NCI-H460 (cell line): ENCODE data around the gene RBM12. TPM values are rescaled to one million over a fixed set of nuclear protein-coding genes. Genes with fewer than 3 reads are reported as not detected.

Experiments used
- DNase-seq: peaks from one replicate; pipeline ENCODE4 v3.0.0-alpha.2; 2016; ENCODE audit warnings: low read depth; ENCODE audit errors: extremely low read depth
- total RNA-seq: library from RNA; depleted of rRNA; stranded (reverse); fragments of >200 nt; shearing (Covaris generic); gene quantifications from 2 replicates; pipeline ENCODE4 v1.2.3, GENCODE V29; 2014

The RBM12 gene
- total RNA-seq, 1 experiment from 2014 or later: 64.0 TPM

- no peak for DNase-seq
These were observed 43.1 kb downstream of the RBM12 start for GRCh38 chr20:35621560-35621946.

- DNase-seq: no peak
These were observed 43.7 kb downstream of the RBM12 start for GRCh38 chr20:35620818-35621559.

GRCh38 chr20:35619196-35620095 lies 45.3 kb downstream of the RBM12 start:
- peak; percentile 80 for DNase-seq

GRCh38 chr20:35618263-35619131 lies 46.2 kb downstream of the RBM12 start:
- no peak for DNase-seq

- DNase-seq: peak; percentile 62
These were observed 47.1 kb downstream of the RBM12 start for GRCh38 chr20:35617397-35618262.

GRCh38 chr20:35616465-35617396 lies 48.0 kb downstream of the RBM12 start:
- peak; percentile 100 for DNase-seq

- peak; percentile 41 for DNase-seq
These were observed 48.8 kb downstream of the RBM12 start, which contains the start of gene SPAG4 for GRCh38 chr20:35615667-35616464. Gene SPAG4 (plus strand): TSS chr20:35615829. CDS start chr20:35616004, 175 bp downstream.

GRCh38 chr20:35611482-35611881 lies 53.2 kb downstream of the RBM12 start:
- DNase-seq: no peak

- no peak for DNase-seq
These were observed 53.8 kb downstream of the RBM12 start for GRCh38 chr20:35610833-35611427.

GRCh38 chr20:35607003-35607735 lies 57.5 kb downstream of the RBM12 start:
- no peak for DNase-seq

- no peak for DNase-seq
These were observed 58.6 kb downstream of the RBM12 start for GRCh38 chr20:35606127-35606526.

- DNase-seq: no peak
These were observed 60.3 kb downstream of the RBM12 start for GRCh38 chr20:35604449-35604747.

GRCh38 chr20:35603695-35604448 lies 60.8 kb downstream of the RBM12 start:
- DNase-seq: no peak

GRCh38 chr20:35602851-35603495 lies 61.7 kb downstream of the RBM12 start:
- DNase-seq: no peak

GRCh38 chr20:35601990-35602389 lies 62.7 kb downstream of the RBM12 start:
- no peak for DNase-seq
